TTC549 (cell line): ENCODE measurements around the gene SEBOX.
A peak's percentile ranks its signal among the peaks of the same experiment; 100 is the strongest.

Experiments used
- FAIRE-seq: peaks from 2 replicates; lab custom pipeline; 2012; peaks lifted over from hg19 to GRCh38; lab: Jason Lieb, UNC

SEBOX gene

GRCh38 chr17:28392491-28392890, 27.5 kb upstream of the SEBOX start:
- no peak for FAIRE-seq

GRCh38 chr17:28391401-28391800, 26.4 kb upstream of the SEBOX start:
- no peak for FAIRE-seq

- FAIRE-seq = no peak
Observed at GRCh38 chr17:28390984-28391383, 26.0 kb upstream of the SEBOX start.

- FAIRE-seq = no peak
Observed at GRCh38 chr17:28390563-28390962, 25.6 kb upstream of the SEBOX start.

GRCh38 chr17:28390141-28390540, 25.1 kb upstream of the SEBOX start:
- FAIRE-seq = no peak

- FAIRE-seq = no peak
Observed at GRCh38 chr17:28388106-28388505, 23.1 kb upstream of the SEBOX start.

- no peak for FAIRE-seq
Observed at GRCh38 chr17:28386391-28386790, 21.4 kb upstream of the SEBOX start.

GRCh38 chr17:28385406-28385805, 20.4 kb upstream of the SEBOX start:
- FAIRE-seq = no peak

- no peak for FAIRE-seq
Observed at GRCh38 chr17:28385037-28385400, 20.0 kb upstream of the SEBOX start.

GRCh38 chr17:28384281-28385036, 19.5 kb upstream of the SEBOX start:
- FAIRE-seq = no peak

- no peak for FAIRE-seq
Observed at GRCh38 chr17:28381141-28381825, 16.3 kb upstream of the SEBOX start.

- FAIRE-seq = no peak
Observed at GRCh38 chr17:28379814-28380801, 15.1 kb upstream of the SEBOX start.

GRCh38 chr17:28372945-28373274, 7.9 kb upstream of the SEBOX start:
- FAIRE-seq = no peak

GRCh38 chr17:28372203-28372944, 7.4 kb upstream of the SEBOX start:
- no peak for FAIRE-seq

GRCh38 chr17:28371245-28372202, 6.5 kb upstream of the SEBOX start, which contains the start of gene SARM1:
Gene SARM1, plus strand, starts transcription at chr17:28371694. Its CDS starts 339 bp downstream, at chr17:28372033.
- FAIRE-seq = peak; percentile 62

- no peak for FAIRE-seq
Observed at GRCh38 chr17:28370744-28371103, 5.7 kb upstream of the SEBOX start.

GRCh38 chr17:28370035-28370743, 5.2 kb upstream of the SEBOX start, which contains the start of gene VTN:
Gene VTN, minus strand, starts transcription at chr17:28370307. Its CDS starts 104 bp downstream, at chr17:28370203.
- no peak for FAIRE-seq

- FAIRE-seq = no peak
Observed at GRCh38 chr17:28369684-28370034, 4.7 kb upstream of the SEBOX start.

- no peak for FAIRE-seq
Observed at GRCh38 chr17:28368915-28369683, 4.1 kb upstream of the SEBOX start.
